ENCODE measurements around the gene KIFAP3. TPM values are rescaled to one million over a fixed set of nuclear protein-coding genes. Genes with fewer than 3 reads are reported as not detected.

KIFAP3 gene
- total RNA-seq, 4 donors from 2014 or later = 32.7 to 41.0 (median 33.7) TPM

DNA sequence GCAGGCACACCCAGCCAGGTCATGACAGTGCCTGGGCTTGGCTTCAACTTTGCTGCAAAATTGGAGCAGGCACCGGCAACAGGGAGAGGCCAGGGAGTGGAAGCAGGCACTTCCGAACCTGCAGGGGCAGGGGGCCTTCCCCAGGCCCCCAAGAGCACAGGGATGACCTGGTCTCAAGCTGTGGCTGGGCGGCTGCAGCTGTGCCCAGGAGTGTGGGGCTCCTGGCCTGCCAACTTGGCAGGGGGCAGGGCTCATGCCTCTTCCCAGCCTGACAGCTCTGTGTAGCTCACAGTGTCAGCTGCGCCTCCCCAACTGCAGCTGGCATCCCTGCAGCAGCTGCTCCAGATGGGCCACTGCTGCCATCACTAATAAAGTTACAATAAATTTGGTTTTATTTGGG, 129.3 kb downstream of the KIFAP3 start:
- 100% methylated on average over 1 to 4 of the region's 4 CpGs for WGBS, 2 donors
- Histone ChIP-seq H3K36me3 (no peaks in the 10 kb centered on the region), H3K4me3 (replicated peaks in 1 of 3) (no peak overlapping the region), H3K9me3 (no peaks in the 10 kb centered on the region), H3K27ac (no peak overlapping the region), H3K4me1 (peaks cover 0 to 13% of the 10 kb centered on the region in 2 donors), H3K27me3 (no peaks in the 10 kb centered on the region)
- DNase-seq = no peak
- intact Hi-C loops (cut with DNase I) = no loop called here
- TF ChIP-seq, protein P1, sequence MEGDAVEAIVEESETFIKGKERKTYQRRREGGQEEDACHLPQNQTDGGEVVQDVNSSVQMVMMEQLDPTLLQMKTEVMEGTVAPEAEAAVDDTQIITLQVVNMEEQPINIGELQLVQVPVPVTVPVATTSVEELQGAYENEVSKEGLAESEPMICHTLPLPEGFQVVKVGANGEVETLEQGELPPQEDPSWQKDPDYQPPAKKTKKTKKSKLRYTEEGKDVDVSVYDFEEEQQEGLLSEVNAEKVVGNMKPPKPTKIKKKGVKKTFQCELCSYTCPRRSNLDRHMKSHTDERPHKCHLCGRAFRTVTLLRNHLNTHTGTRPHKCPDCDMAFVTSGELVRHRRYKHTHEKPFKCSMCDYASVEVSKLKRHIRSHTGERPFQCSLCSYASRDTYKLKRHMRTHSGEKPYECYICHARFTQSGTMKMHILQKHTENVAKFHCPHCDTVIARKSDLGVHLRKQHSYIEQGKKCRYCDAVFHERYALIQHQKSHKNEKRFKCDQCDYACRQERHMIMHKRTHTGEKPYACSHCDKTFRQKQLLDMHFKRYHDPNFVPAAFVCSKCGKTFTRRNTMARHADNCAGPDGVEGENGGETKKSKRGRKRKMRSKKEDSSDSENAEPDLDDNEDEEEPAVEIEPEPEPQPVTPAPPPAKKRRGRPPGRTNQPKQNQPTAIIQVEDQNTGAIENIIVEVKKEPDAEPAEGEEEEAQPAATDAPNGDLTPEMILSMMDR (IDR thresholded peaks at IDR 0.05) = no peak
- no peak for TF ChIP-seq POLR2A (IDR thresholded peaks at IDR 0.05)

DNA sequence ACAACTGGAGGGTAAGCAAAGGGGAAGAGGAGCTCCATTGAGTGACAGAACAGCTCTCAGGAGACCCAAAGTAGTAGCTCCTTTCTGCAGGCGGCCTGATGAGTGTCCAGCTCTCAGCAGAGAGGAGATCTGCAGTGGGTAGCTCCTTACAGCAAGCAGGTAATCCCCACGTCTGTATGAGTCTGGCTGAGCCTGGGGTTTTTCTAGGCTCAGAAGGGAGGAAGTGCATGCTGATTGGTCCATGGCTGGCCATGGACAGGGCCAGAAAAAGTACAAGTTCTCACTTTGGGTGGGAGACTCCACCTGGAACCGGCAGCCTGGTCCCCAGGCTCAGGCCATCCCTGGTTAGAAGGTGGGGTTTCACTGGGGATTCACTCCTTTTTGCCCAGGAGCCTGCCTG, 129.9 kb downstream of the KIFAP3 start:
- 100% methylated on average over 2 to 3 of the region's 3 CpGs for WGBS, 2 donors
- H3K4me3 ChIP-seq (replicated peaks in 1 of 3) = no peak overlapping the region
- TF ChIP-seq POLR2A (IDR thresholded peaks at IDR 0.05) = no peak
- TF ChIP-seq, protein P1 (IDR thresholded peaks at IDR 0.05) = no peak
- no peak overlapping the region for H3K27ac ChIP-seq
- H3K4me1 ChIP-seq = peaks cover 0 to 13% of the 10 kb centered on the region in 2 donors
- no peak for DNase-seq
- intact Hi-C loops (cut with DNase I) = no loop called here
- H3K27me3 ChIP-seq = no peaks in the 10 kb centered on the region
- no peaks in the 10 kb centered on the region for H3K9me3 ChIP-seq
- no peaks in the 10 kb centered on the region for H3K36me3 ChIP-seq

DNA sequence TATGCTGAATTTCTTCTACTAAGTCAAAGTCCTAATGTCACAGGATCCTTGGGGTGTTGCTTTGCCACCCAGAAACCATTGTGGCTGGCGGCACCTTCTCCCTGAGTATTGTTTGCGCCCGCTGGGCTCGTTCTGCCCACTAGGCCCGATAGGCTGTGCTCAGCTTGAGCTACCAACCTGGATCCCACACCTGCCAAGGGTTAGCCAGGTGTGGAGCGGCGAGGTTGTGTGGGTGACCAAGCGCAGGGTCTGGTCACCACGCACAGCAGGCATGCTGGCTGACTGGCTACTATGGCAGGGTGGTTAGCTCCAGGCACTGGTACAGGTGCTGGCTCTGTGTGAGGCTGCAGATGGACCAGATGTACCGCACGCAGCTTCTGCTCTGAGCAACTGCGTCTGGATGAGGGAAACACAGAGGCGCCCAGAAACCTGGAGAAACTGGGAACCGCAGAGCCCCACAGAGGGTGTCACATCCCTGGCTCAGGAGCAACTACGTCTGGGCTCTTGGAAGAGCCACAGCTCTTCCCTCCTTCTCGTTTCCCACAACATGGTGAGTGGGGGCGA, 130.4 kb downstream of the KIFAP3 start:
- no peaks in the 10 kb centered on the region for H3K36me3 ChIP-seq
- TF ChIP-seq, protein P1 (IDR thresholded peaks at IDR 0.05) = no peak
- no peak for TF ChIP-seq POLR2A (IDR thresholded peaks at IDR 0.05)
- no peaks in the 10 kb centered on the region for H3K9me3 ChIP-seq
- no peak for DNase-seq
- peaks cover 0 to 13% of the 10 kb centered on the region in 2 donors for H3K4me1 ChIP-seq
- 90 to 94% methylated on average over 16 to 17 of the region's 17 CpGs for WGBS, 2 donors
- intact Hi-C loops (cut with DNase I) = no loop called here
- H3K27ac ChIP-seq = no peak overlapping the region
- no peaks in the 10 kb centered on the region for H3K27me3 ChIP-seq
- H3K4me3 ChIP-seq (replicated peaks in 1 of 3) = no peak overlapping the region

DNA sequence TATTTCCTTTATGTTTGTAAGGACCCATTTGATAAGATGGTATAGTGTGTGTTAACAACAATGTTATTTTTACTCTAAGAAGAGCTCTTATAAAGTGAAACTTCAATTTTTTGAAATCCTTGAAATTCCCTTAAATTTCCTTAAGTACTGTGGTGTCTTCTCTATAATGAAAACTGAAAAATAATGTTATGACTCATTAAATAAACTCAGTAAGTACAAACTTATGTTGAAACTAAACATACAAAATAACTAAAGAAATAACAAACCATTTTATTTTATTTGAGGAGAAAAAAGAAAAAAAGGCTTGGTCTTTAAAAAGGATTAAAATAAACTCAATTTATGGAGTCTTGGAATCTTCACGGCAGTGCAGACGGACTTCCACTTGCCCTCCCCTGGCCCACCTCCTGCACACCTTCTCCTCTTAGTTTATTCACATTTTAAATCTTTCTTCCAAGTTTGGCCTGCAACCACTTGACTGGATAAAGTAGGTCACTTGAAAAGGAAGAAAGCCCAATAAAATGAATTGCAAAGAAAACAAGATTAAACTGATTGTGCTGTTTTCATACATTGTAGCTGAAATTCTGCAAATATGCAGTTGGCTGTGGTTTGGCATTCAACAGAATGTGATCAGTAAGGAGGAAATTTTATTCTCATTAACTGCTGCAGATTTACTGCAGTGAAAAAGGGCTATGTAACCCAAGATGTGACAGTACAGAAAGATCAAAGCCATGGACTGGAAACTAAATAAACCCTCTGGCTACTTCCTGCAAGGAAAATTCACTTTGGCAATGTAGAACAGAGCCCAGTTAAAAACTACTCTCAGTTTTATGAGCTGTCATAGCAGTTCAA, 132.3 kb downstream of the KIFAP3 start:
- Histone ChIP-seq H3K9me3 (no peaks in the 10 kb centered on the region), H3K27ac (no peak overlapping the region), H3K4me3 (replicated peaks in 1 of 3) (no peak overlapping the region), H3K36me3 (no peaks in the 10 kb centered on the region), H3K4me1 (peaks cover 0 to 13% of the 10 kb centered on the region in 2 donors), H3K27me3 (no peaks in the 10 kb centered on the region)
- DNase-seq = peak; percentile 23 to 29
- no peak for TF ChIP-seq POLR2A (IDR thresholded peaks at IDR 0.05)
- TF ChIP-seq, protein P1 (IDR thresholded peaks at IDR 0.05) = no peak
- WGBS, 2 donors = 26 to 30% methylated on average over 2 of the region's 2 CpGs
- intact Hi-C loops (cut with DNase I) = no loop called here

Measured in thyroid gland (tissue), 4 donors.